ENCODE data around the gene ITGAV.
A peak's percentile ranks its signal among the peaks of the same experiment; 100 is the strongest.

The ITGAV gene

GRCh38 chr2:186589612-186590349, at the start of gene ITGAV:
TSS of gene ITGAV (plus strand) at chr2:186590056. CDS start at chr2:186590339, 283 bp downstream.
- Histone ChIP-seq H3K4me3 (ENCODE audit: low read depth in 1 of 2, low read length in 1 of 2) (peak within 1 kb of the TSS; percentile 63 to 74), H3K27me3 (peaks cover 13% of the 10 kb centered on the region), H3K36me3 (no peaks in the 10 kb centered on the region), H3K27ac (peak within 1 kb of the TSS; percentile 81), H3K4me1 (ENCODE audit: control insufficient read depth in 1 of 2, insufficient read depth in 1 of 2, low read depth in 1 of 2, low read length in 1 of 2) (peaks cover 16 to 18% of the 10 kb centered on the region in 2 experiments), H3K9me3 (no peaks in the 10 kb centered on the region)
- TF ChIP-seq CTCF (IDR thresholded peaks at IDR 0.05): no peak

GRCh38 chr2:186540941-186541340, 48.9 kb upstream of the ITGAV start:
- no peaks in the 10 kb centered on the region for H3K27me3 ChIP-seq
- no peak overlapping the region for H3K4me3 ChIP-seq (ENCODE audit: low read depth in 1 of 2, low read length in 1 of 2)
- H3K27ac ChIP-seq: no peak overlapping the region
- H3K9me3 ChIP-seq: no peaks in the 10 kb centered on the region
- no peak for TF ChIP-seq CTCF (IDR thresholded peaks at IDR 0.05)
- H3K4me1 ChIP-seq (ENCODE audit: control insufficient read depth in 1 of 2, insufficient read depth in 1 of 2, low read depth in 1 of 2, low read length in 1 of 2): no peaks in the 10 kb centered on the region
- no peaks in the 10 kb centered on the region for H3K36me3 ChIP-seq

- H3K4me1 ChIP-seq (ENCODE audit: control insufficient read depth in 1 of 2, insufficient read depth in 1 of 2, low read depth in 1 of 2, low read length in 1 of 2): no peaks in the 10 kb centered on the region
- no peaks in the 10 kb centered on the region for H3K27me3 ChIP-seq
- TF ChIP-seq CTCF (IDR thresholded peaks at IDR 0.05): no peak
- H3K36me3 ChIP-seq: no peaks in the 10 kb centered on the region
- no peak overlapping the region for H3K27ac ChIP-seq
- H3K4me3 ChIP-seq (ENCODE audit: low read depth in 1 of 2, low read length in 1 of 2): no peak overlapping the region
- H3K9me3 ChIP-seq: no peaks in the 10 kb centered on the region
These were observed 47.9 kb upstream of the ITGAV start for GRCh38 chr2:186542002-186542401.

DNA sequence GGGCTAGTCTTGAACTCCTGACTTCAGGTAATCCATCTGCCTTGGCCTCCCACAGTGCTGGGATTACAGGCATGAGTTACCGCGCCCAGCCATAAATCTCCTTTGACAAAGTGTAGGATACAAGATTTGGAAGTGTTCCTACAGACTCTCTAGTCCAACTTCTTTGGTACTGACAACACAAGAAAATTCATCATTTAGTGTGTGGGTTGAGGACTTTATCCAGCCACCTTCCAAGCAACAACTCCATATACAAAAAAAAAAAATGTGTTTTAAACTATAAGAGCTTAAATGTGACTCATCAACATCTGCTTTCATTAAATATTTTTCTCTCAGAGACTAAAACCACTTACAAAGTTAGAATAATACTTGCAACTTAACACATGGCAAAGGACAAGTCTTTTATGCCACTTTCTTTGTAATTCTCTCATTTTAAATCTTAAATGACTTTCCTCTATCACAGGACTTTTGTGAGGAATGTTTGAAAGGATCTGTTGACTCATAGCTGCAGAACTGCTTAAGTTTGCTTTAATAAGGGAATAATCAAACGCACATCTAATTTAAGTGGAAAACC, 46.2 kb upstream of the ITGAV start:
- H3K27ac ChIP-seq: no peak overlapping the region
- no peaks in the 10 kb centered on the region for H3K27me3 ChIP-seq
- H3K4me3 ChIP-seq (ENCODE audit: low read depth in 1 of 2, low read length in 1 of 2): no peak overlapping the region
- H3K36me3 ChIP-seq: no peaks in the 10 kb centered on the region
- H3K9me3 ChIP-seq: no peaks in the 10 kb centered on the region
- no peak for TF ChIP-seq CTCF (IDR thresholded peaks at IDR 0.05)
- H3K4me1 ChIP-seq (ENCODE audit: control insufficient read depth in 1 of 2, insufficient read depth in 1 of 2, low read depth in 1 of 2, low read length in 1 of 2): no peaks in the 10 kb centered on the region

DNA sequence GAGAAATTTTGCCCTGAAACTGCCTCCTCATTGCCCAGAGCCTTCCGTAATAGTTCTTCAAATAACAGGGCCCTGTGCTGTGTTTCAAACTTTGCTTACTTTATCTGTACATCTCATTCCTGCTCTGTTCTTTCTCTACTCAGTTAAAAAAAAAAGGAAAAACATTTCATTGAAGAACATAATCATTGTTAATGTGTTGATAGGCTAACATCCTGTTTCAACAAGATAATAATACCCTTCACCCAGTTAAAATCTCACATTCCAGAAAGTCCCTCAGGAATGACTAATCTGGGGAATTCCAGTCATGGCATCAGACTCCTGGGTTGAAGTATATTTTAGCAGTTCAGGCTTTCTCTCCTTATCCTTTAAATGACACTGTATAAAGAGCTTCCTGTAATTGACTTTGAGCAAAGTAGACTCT, 45.6 kb upstream of the ITGAV start:
- Histone ChIP-seq H3K4me1 (ENCODE audit: control insufficient read depth in 1 of 2, insufficient read depth in 1 of 2, low read depth in 1 of 2, low read length in 1 of 2) (no peaks in the 10 kb centered on the region), H3K4me3 (ENCODE audit: low read depth in 1 of 2, low read length in 1 of 2) (no peak overlapping the region), H3K36me3 (no peaks in the 10 kb centered on the region), H3K9me3 (no peaks in the 10 kb centered on the region), H3K27me3 (no peaks in the 10 kb centered on the region), H3K27ac (no peak overlapping the region)
- TF ChIP-seq CTCF (IDR thresholded peaks at IDR 0.05): no peak

Data from neutrophil (primary cell).